Activated T-helper 2 cell treated with anti-CD3 and anti-CD28 coated beads, Interferon-gamma antibody, Interleukin-2, Interleukin-4, amounts not matched to agents 10 μg/mL and 5 μg/mL and 100 μg/mL, durations not matched to agents 14 hours and 24 hours and 36 hours (primary cell): ENCODE measurements around the gene VARS2. TPM values are rescaled to one million over a fixed set of nuclear protein-coding genes. Genes with fewer than 3 reads are reported as not detected.
A peak's percentile ranks its signal among the peaks of the same experiment; 100 is the strongest.
"Not testable (repeated sequence)": the region's sequence is repeated elsewhere in the genome, so short reads cannot be mapped to it uniquely, and the experiment has no call there.

Experiments used
- DNase-seq: peaks from one replicate; pipeline ENCODE4 v3.0.0; 2021; ENCODE audit warnings: low spot score
- H3K27ac Mint-ChIP-seq: one replicate; pipeline ENCODE4 v1.8.0; 2021; ENCODE audit warnings: mixed read lengths
- H3K27me3 Mint-ChIP-seq: one replicate; pipeline ENCODE4 v1.8.0; 2021; ENCODE audit warnings: low read depth, mixed read lengths
- H3K36me3 Mint-ChIP-seq: one replicate; pipeline ENCODE4 v1.8.0; 2021; ENCODE audit warnings: low read depth, mixed read lengths
- H3K4me1 Mint-ChIP-seq: one replicate; pipeline ENCODE4 v1.8.0; 2021; ENCODE audit warnings: low read depth, mixed read lengths
- H3K4me3 Mint-ChIP-seq: one replicate; pipeline ENCODE4 v1.8.0; 2021; ENCODE audit warnings: low read depth, mild to moderate bottlenecking, moderate library complexity, mixed read lengths
- H3K9me3 Mint-ChIP-seq: one replicate; pipeline ENCODE4 v1.8.0; 2021; ENCODE audit warnings: mixed read lengths
- intact Hi-C: fragments of 100-400 bp; cut with micrococcal nuclease; formaldehyde crosslinking; loops from one replicate; pipeline ENCODE4 v1.15.1; 2023
- total RNA-seq: library from RNA; stranded (reverse); gene quantifications from 2 replicates; pipeline ENCODE4 v1.2.3, GENCODE V29; 2022

VARS2 gene
- total RNA-seq, 1 donor from 2014 or later = 67.0 TPM

DNA sequence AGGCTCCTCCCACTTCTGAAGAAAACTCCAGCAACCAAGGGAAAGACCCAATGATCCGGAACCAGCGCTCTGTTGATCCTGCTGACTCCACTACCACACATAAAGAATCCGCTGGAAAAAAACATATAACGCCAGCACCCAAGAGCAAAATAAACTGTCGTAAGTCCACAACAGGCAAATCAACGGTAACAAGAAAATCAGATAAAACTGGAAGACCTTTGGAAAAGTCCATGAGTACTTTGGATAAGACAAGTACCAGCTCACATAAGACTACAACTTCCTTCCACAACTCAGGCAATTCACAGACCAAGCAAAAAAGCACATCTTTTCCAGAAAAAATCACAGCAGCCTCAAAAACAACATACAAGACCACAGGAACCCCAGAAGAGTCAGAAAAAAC lies 34.8 kb downstream of the VARS2 start:
- Mint-ChIP-seq H3K9me3 (no peaks in the 10 kb centered on the region), H3K4me3 (no peak overlapping the region), H3K4me1 (peaks cover 5% of the 10 kb centered on the region), H3K27ac (no peak overlapping the region), H3K27me3 (peaks cover 73% of the 10 kb centered on the region), H3K36me3 (no peaks in the 10 kb centered on the region)
- intact Hi-C loops = no loop called here
- no peak for DNase-seq

GRCh38 chr6:30951907-30952469 lies 38.0 kb downstream of the VARS2 start:
- Mint-ChIP-seq H3K36me3 (no peaks in the 10 kb centered on the region), H3K4me3 (no peak overlapping the region)

DNA sequence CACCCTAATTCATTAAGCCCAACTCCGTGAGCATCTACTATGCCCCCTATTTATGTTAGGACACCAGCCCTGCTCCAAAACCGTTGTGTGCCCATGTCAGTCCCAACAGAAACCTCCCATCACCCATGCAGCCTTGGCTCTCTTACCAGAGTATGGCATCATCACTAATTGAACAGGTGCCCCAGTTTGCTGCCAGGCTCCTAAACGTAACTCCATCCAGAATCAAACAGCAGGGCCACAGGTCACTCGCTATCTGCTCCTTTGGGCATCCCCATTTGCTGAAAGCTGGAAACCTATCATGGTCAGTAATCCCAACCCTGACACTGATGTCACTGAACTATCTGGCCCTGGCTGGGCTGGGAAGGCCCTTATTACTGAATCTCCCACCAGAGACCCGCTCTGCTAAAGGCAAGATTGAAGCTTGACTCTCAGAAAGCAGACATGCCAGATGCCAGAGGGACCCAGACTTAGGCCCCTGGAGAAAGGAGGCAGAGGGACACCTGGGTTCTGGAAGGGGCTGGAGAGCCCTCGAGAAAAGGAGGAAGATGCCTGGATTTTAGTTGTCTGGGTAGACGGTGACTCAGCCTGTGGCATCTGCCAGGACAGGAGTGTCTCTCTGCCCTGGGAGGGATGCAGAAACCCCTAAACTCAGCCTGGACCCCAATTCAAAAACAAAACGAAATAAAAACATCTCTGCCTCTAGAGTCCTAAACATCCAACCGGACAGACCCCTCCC lies 40.8 kb downstream of the VARS2 start:
- Mint-ChIP-seq H3K9me3 (no peaks in the 10 kb centered on the region), H3K36me3 (no peaks in the 10 kb centered on the region), H3K4me3 (peak overlapping the region; percentile 55), H3K27ac (no peak overlapping the region), H3K27me3 (peaks cover 71% of the 10 kb centered on the region), H3K4me1 (peaks cover 7% of the 10 kb centered on the region)
- no peak for DNase-seq
- intact Hi-C loops = no loop called here

More at GRCh38 chr6:30951907-30952469, 38.0 kb downstream of the VARS2 start:
- Mint-ChIP-seq H3K4me1 (peaks cover 7% of the 10 kb centered on the region), H3K9me3 (no peaks in the 10 kb centered on the region), H3K27me3 (peaks cover 79% of the 10 kb centered on the region), H3K27ac (no peak overlapping the region)
- intact Hi-C loops = no loop called here
- DNase-seq = no peak

- no peaks in the 10 kb centered on the region for H3K36me3 Mint-ChIP-seq
- peak overlapping the region; percentile 55 for H3K4me3 Mint-ChIP-seq
- intact Hi-C loops = no loop called here
- H3K27me3 Mint-ChIP-seq = peaks cover 66% of the 10 kb centered on the region
- no peak overlapping the region for H3K27ac Mint-ChIP-seq
- no peaks in the 10 kb centered on the region for H3K9me3 Mint-ChIP-seq
- peaks cover 7% of the 10 kb centered on the region for H3K4me1 Mint-ChIP-seq
- peak; percentile 18 for DNase-seq
Observed at GRCh38 chr6:30955367-30956042, 41.5 kb downstream of the VARS2 start.

GRCh38 chr6:30957716-30958115 lies 43.7 kb downstream of the VARS2 start:
- no peaks in the 10 kb centered on the region for H3K36me3 Mint-ChIP-seq
- H3K4me3 Mint-ChIP-seq = no peak overlapping the region
- DNase-seq = no peak
- H3K27me3 Mint-ChIP-seq = peaks cover 55% of the 10 kb centered on the region
- H3K4me1 Mint-ChIP-seq = peaks cover 2% of the 10 kb centered on the region
- intact Hi-C loops = no loop called here
- H3K27ac Mint-ChIP-seq = no peak overlapping the region
- no peaks in the 10 kb centered on the region for H3K9me3 Mint-ChIP-seq

- no peaks in the 10 kb centered on the region for H3K36me3 Mint-ChIP-seq
- intact Hi-C loops = no loop called here
- DNase-seq = no peak
- H3K9me3 Mint-ChIP-seq = no peaks in the 10 kb centered on the region
- H3K4me3 Mint-ChIP-seq = no peak overlapping the region
- peaks cover 18% of the 10 kb centered on the region for H3K4me1 Mint-ChIP-seq
- peaks cover 42% of the 10 kb centered on the region for H3K27me3 Mint-ChIP-seq
- H3K27ac Mint-ChIP-seq = no peak overlapping the region
Observed at GRCh38 chr6:30960907-30961673, 47.1 kb downstream of the VARS2 start.

GRCh38 chr6:30962716-30963115 lies 48.7 kb downstream of the VARS2 start:
- H3K4me1 Mint-ChIP-seq = peaks cover 18% of the 10 kb centered on the region
- H3K4me3 Mint-ChIP-seq = no peak overlapping the region
- intact Hi-C loops = no loop called here
- DNase-seq = no peak
- H3K36me3 Mint-ChIP-seq = no peaks in the 10 kb centered on the region
- H3K27me3 Mint-ChIP-seq = peaks cover 34% of the 10 kb centered on the region
- H3K27ac Mint-ChIP-seq = no peak overlapping the region
- H3K9me3 Mint-ChIP-seq = no peaks in the 10 kb centered on the region

DNA sequence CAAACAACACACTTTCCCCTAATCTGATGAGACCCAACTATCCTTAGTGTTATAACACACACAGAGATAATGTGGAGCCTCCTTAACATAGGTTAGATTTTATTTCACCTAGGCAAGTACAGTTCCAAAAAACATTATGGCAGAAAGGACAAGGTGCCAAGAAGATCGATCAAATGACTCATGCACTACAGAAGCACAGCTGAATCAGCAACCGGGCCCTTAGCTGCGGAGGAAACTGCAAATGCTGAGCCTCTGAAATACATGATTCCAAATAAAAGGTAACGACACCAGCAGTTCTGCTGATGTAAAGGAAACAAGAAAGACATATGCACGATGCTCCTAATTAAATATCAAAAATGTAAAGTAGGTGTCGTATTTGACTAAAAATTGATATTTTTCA lies 49.6 kb downstream of the VARS2 start:
- Mint-ChIP-seq H3K27me3 (peaks cover 28% of the 10 kb centered on the region), H3K4me1 (peaks cover 18% of the 10 kb centered on the region), H3K36me3 (no peaks in the 10 kb centered on the region), H3K4me3 (no peak overlapping the region), H3K9me3 (no peaks in the 10 kb centered on the region), H3K27ac (no peak overlapping the region)
- intact Hi-C loops = no loop called here
- no peak for DNase-seq

DNA sequence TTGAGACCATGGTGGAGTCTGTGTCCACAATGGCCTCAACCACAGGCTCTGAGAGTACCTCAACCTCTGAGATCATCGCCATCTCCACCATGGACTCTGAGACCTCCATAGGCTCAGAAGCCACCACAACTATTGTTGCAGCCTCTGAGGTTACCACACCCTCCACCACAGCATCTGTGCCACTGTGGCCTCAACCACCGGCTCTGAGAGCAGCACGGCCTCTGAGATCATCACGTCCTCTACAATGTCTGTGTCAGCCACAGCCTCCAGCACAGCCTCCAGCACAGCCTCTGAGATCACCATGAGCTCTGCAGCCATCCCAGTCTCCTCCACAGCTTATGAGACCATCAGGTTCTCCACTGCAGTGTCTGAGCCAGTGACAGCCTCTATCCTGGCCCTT lies 50.0 kb downstream of the VARS2 start:
- H3K27me3 Mint-ChIP-seq = peaks cover 27% of the 10 kb centered on the region
- DNase-seq = peak; percentile 11
- no peaks in the 10 kb centered on the region for H3K9me3 Mint-ChIP-seq
- no peak overlapping the region for H3K27ac Mint-ChIP-seq
- peaks cover 18% of the 10 kb centered on the region for H3K4me1 Mint-ChIP-seq
- H3K36me3 Mint-ChIP-seq = no peaks in the 10 kb centered on the region
- intact Hi-C loops = no loop called here
- H3K4me3 Mint-ChIP-seq = no peak overlapping the region

- DNase-seq = no peak
- intact Hi-C loops = no loop called here
- Mint-ChIP-seq H3K4me1 (peaks cover 18% of the 10 kb centered on the region), H3K27ac (no peak overlapping the region), H3K27me3 (peaks cover 23% of the 10 kb centered on the region), H3K4me3 (no peak overlapping the region), H3K36me3 (no peaks in the 10 kb centered on the region), H3K9me3 (no peaks in the 10 kb centered on the region)
Observed at GRCh38 chr6:30965140-30965601, 51.1 kb downstream of the VARS2 start.

DNA sequence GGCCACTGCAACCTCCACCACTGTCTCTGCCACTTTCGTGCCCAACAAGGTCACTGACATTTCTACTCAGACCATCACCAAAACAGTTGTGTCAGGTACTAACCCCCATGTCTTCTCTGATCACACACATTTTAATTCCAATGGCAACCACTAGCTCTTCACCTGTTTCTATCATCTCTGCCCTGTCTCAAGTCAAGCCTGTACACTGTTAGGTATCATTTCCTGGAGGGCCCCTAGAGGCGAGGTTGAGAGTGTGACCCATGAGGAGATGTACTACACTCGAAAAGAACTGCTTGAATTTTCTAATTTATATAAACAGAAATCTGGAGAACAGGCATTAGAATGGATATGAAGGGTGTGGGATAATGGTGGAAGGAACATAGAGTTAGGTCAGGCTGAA lies 52.1 kb downstream of the VARS2 start:
- H3K27me3 Mint-ChIP-seq = peaks cover 21% of the 10 kb centered on the region
- DNase-seq = no peak
- no peak overlapping the region for H3K27ac Mint-ChIP-seq
- no peak overlapping the region for H3K4me3 Mint-ChIP-seq
- peaks cover 18% of the 10 kb centered on the region for H3K4me1 Mint-ChIP-seq
- H3K36me3 Mint-ChIP-seq = no peaks in the 10 kb centered on the region
- intact Hi-C loops = no loop called here
- H3K9me3 Mint-ChIP-seq = no peaks in the 10 kb centered on the region

GRCh38 chr6:30969171-30969570 lies 55.1 kb downstream of the VARS2 start:
- H3K27ac Mint-ChIP-seq, DNase-seq, H3K36me3 Mint-ChIP-seq, H3K4me3 Mint-ChIP-seq, intact Hi-C loops, H3K9me3 Mint-ChIP-seq: not testable (repeated sequence)
- Mint-ChIP-seq H3K27me3 (peaks cover 29% of the 10 kb centered on the region), H3K4me1 (peaks cover 14% of the 10 kb centered on the region)
